ENCODE results near the gene KIAA2012. TPM values are rescaled to one million over a fixed set of nuclear protein-coding genes. Genes with fewer than 3 reads are reported as not detected.

The KIAA2012 gene
- total RNA-seq, 1 experiment from 2014 or later: not detected

DNA sequence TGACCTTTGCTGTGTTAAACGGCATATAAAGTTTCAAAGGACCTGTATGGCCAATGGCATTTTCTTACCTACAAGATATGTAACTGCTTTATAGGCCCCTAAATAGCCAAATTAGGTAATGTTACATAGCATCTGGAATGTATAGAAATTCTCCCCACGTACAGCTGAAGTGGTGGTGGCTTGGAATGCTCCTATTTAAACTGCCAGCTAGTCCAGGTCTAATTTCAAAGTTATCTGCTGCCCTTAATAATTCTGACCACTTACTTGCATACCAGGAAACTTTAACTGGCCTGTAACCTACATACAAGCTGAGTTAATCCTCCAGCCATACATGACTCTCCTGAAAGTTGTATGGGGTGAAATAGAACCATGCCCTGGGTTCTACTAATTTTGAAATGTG lies 1.3 kb downstream of the KIAA2012 start:
- DNase-seq (ENCODE audit: extremely low read depth, low read depth): no peak

DNA sequence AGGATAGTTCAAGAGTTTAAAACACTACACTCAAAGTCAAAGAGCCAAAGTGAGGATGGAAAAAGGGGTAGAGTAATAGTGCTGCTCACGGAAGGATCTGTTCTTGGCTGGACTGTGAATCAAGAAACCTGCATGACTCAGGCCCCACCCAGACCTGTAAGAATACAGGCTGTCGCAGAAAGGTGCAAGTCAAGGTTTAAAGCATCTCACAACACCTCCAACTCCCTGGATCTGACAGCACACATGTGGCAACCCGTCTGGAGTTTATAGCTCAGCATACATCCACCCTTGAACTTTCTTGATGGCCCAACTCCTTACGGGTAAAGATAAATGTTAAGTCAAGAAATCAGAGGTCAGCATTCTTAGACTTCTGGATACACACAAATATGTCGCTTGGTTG lies 6.3 kb downstream of the KIAA2012 start:
- DNase-seq (ENCODE audit: extremely low read depth, low read depth): no peak

DNA sequence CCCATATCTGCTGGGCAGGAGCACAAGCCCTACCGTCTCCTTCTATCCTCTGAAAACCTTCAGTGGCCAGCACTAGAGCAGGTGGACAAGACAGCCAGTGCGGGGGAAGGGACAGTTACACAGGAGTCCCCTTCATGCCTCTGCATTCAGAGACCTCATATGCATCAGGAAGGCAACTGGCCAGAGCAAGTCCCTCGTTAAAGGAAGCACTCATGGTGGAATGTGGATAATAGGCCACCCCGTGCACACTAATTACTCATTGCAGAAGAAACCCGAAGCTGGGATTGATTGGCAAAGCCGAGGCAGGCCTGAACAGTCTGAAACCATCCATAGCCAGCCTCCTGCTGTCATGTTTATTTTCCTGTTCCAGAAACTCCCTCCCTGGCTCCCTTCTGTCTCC lies 11.2 kb downstream of the KIAA2012 start:
- no peak for DNase-seq (ENCODE audit: extremely low read depth, low read depth)

DNA sequence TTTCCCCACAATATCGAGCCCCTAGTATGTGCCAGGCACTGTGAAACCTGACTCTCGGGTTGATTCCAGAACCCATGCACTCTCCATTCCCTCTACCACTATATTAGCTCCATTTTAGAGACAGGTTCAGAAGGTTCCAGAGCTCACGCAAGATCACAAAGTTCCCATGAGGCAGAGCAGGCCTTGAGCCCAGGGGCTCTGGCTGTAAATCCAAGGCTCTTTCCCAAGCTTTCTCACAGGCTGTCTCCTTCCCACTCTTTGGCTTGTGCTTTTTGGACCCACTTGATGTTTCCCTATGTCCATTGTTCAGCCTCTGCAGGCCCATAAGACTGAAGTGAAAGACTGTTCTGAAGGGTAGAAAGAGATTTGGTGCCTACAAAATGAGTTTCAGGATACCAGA lies 15.7 kb downstream of the KIAA2012 start:
- no peak for DNase-seq (ENCODE audit: extremely low read depth, low read depth)

DNA sequence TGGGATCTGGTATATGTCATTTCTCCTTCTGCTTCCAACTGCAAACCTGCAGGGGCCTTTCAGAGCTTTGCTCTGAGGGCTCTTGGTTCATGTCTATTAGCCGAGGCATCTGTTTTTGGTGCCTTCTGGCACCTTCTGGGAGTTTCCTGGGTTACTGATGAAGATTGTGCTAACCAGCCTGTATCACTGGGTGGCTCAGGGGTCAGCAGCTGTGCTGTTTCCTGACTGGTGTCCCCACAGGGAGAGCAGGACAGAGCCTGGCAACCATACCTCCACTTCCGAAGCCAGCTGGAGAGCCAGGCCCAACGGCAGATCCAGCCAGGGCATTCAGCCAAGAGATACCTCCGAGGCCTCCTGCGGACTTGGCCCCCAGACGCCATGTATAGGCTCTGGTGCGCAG lies 17.5 kb downstream of the KIAA2012 start:
- no peak for DNase-seq (ENCODE audit: extremely low read depth, low read depth)

DNA sequence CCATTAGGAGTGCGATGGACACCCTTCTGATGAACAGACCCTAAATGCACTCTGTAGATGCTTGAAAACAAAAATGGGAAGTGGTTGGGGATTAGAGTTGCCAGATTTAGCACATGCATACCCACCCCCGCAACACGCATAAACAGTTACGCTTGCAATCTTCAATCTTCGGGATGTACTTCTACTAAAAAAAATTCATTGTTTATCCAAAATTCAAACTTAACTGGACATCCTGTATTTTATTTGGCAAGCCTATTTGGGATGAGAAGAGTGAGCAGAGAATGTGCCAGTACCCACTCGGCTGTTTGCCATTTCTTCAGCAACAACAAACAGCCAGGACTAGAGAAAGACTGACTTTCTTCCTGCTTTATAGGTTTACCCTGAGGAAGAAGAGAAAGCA lies 18.4 kb downstream of the KIAA2012 start:
- no peak for DNase-seq (ENCODE audit: extremely low read depth, low read depth)

DNA sequence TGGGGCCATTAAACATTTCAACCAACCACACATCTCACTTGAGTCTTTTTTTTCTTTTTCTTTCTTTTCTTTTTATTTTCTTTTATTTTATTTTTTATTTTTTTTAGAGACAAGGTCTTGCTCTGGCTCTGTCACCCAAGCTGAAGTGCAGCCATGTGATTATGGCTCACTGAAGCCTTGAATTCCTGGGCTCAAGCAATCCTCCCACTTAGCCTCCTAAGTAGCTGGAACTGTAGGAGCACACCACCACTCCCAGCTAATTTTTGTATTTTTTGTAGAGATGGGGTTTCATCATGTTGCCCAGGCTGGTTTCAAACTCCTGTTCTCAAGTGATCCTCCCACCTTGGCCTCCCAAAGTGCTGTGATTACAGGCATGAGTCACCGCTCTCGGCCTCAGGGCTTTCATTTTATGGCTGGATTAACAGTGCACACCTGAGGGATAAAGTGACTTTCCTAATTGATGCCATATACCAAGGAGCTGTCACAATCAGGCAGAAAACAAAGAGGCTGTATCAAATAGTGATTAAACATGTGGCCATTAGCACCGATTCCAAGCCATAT lies 21.5 kb downstream of the KIAA2012 start:
- DNase-seq (ENCODE audit: extremely low read depth, low read depth): no peak

DNA sequence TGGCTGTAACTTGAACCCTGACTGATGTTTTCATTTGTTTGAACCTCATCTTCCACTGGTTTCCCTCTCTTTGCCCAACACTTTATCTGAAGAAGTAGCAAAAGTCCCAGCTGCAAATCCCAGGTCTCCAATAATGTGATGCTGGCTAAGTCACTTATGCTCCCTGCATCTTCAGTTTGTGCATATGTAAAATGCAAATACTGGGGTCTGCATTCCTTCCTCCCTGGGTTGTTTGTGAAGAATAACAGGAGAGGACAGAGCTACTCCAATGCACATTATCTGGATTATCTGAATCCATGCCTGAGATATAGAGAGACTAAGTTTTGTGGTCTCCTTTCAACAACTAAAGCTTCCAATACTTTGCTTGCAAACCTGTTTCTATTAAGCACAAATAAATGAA lies 22.2 kb downstream of the KIAA2012 start:
- DNase-seq (ENCODE audit: extremely low read depth, low read depth): no peak

DNA sequence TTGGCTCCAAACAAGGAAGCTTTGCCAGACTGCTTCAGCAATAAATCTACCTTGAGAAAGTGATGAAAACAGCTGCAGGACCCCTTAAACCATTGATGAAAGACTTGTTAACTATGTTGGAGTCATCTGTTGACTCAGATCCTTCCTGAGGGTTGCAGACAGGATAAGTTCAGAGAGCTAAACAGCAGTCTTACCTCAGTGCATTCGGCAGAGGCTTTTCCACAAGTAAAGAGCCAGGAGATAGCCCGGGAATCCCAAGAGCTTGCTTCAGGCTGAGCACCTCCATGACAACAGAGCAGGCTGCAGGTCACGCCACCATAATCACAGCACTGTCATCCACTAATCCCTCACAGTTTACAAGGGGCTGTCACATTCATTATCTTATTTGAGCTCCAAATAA lies 23.7 kb downstream of the KIAA2012 start:
- no peak for DNase-seq (ENCODE audit: extremely low read depth, low read depth)

DNA sequence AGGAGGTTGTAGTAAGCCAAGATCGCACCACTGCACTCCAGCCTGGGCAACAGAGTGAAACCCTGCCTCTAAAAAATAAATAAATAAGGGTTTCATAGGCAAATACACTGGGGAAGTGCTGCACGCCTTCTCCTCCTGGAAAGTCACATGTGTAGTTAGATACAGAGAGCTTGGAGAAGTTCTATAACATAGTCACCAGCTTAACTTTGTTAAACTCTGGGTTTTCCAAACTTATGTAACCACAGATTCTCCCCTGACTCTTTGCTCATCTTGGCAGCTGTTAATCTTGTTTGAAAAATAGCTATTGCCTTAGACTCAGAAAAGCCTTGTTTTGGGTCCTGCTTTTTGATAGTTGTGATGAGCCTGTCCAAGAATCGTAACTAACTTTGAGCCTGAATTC lies 25.2 kb downstream of the KIAA2012 start:
- DNase-seq (ENCODE audit: extremely low read depth, low read depth): no peak

DNA sequence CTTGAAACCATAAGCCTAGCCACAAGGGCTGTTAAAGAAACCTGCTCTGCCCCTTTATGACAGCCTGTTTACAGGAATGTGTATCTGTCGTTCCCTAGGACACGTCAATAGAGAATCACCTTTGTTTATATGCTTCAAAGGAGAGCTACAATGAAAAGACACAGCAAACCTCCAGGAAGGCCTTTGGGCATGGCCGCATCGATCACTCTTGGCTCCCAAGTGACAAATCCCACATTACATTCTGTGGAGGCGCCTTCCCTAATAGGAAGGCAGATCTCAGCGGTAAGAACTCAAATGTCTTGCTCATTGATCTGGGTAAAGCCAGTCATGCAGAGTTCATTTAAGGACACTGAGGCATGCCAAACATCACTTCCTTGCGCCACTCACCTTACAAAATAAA lies 26.5 kb downstream of the KIAA2012 start:
- no peak for DNase-seq (ENCODE audit: extremely low read depth, low read depth)

DNA sequence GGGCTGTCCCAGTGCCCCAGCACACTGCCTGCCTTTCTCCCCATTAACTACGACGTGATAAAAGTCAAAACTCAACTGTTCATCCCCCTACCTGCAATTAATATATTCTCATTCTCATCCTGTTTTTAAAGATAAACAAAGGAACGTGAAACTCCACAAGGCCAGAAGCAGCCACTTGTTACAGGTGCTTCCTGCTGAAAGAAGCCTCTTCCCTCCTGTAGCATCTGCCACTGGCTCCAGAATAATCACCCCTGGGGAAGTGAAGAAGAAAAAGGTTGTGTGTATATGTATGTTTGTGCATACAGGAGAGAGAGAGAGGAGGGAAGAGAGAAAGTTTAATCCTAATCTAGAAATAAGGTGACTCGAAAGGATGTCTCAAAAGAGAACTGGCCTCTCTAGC lies 27.1 kb downstream of the KIAA2012 start:
- DNase-seq (ENCODE audit: extremely low read depth, low read depth): no peak

DNA sequence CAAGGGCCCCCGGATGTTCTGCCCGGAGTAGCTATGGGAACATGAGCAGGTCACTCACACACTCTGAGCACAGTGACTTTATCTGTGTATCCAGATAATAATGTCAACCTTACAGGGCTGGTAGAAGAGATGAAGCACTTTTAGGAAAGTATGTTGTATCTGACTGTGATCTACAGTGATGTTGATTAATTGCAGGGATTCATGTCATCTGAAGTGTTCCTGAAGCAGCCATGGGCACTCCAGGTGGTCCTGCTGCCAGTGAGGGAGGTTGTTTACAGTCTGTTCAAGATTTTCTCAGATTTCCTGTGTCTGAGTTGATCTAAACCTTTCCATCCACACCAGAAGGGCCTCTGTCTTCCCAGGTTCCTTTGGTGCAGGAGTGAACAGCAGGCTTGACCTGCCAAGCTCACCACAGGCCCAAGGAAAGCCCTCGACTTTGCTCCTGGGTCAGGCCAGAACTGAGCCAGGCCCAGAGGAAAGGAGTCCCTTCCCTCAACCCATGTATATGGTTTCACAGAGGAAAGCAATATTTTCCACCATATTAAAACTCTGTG lies 28.0 kb downstream of the KIAA2012 start:
- no peak for DNase-seq (ENCODE audit: extremely low read depth, low read depth)

DNA sequence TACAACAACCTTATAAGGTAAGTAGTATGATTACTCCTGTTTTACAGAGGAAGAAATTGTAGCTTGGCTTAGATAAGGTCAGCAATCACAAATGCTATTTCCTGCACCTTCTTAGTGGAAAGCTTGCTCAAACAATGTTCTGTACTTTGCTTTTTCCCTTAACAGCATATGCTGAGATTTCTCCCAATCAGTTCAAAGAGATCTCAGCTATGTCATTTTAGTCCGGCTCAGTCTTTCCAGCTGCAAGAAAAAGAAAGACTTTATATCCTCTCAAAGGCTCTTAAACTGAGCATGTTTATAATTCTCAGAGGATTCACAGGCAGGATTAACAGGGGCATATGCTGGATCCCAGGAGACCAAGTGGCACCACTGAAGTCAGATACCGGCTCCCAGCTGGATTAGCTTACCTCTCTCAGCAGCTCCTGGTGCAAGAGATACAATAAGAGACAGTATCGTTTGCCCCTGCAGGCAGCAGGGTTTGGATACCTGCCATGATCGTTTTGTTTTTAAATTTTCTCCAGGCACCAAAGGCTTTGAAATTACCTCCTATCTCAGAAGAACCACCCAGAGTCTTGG lies 29.5 kb downstream of the KIAA2012 start:
- DNase-seq (ENCODE audit: extremely low read depth, low read depth): no peak

DNA sequence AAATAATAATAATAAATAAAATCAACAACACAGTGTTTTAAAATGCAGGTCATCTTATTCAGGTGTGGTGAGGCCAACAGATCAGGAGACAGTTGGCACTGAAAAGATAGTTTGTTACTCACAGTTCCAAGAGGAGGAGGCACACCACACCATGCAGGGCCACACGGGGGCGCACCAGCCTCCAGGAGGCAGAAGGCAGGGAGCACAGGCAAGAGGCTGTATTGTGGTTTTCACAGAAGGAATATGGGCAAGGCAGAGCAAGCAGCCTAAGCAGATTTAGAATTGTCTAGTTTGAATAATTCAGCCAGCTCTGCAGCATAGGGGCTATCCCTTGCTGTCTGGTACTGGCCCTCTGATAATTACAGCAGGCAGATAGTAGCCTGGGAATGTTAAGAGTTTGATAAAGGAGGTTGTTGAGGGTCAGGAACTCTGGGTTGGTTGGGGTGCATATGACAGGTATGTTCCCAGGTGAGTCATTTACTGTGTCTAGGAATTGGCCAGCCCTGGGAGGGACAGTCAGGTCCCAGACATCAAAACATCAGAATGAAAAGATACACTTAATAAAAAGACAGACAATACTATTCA lies 31.3 kb downstream of the KIAA2012 start:
- DNase-seq (ENCODE audit: extremely low read depth, low read depth): peak; percentile 38

DNA sequence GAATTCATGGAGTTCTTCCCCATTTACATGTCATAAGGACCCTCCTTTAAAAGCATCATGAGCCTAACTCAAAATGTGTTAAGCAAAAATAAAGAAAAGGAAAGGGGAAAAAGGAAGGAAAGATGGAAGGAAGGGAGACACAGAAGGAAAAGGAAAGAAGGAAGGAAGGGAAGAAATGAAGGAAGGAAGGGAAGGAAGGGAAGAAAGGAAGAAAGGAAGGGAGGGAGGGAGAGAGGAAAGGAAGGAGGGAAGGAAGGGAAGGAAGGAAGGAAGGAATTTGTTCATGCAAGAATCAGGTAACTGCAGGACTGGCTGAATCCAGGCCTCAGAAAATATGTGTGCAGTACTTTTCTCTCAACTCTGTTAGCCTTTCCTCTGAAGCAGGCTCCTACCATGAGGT lies 32.0 kb downstream of the KIAA2012 start:
- no peak for DNase-seq (ENCODE audit: extremely low read depth, low read depth)

DNA sequence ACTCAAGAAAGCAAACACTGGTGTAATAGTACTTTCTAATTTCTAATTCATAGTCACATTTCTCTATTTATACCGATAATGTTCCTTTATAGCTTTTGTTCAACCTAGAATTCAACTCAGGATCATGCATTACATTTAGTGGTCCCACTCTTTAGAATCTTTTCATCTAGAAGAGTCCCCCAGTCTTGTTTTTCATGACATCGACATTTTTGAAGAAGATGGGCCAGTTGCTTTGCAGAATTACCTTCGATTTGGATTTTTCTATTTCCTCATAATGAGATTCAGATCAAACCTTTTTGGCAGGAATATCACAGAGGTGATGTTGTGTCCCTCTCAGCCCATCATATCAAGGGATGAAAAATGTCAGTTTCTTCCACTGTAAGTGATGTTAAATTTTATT lies 35.3 kb downstream of the KIAA2012 start:
- no peak for DNase-seq (ENCODE audit: extremely low read depth, low read depth)

DNA sequence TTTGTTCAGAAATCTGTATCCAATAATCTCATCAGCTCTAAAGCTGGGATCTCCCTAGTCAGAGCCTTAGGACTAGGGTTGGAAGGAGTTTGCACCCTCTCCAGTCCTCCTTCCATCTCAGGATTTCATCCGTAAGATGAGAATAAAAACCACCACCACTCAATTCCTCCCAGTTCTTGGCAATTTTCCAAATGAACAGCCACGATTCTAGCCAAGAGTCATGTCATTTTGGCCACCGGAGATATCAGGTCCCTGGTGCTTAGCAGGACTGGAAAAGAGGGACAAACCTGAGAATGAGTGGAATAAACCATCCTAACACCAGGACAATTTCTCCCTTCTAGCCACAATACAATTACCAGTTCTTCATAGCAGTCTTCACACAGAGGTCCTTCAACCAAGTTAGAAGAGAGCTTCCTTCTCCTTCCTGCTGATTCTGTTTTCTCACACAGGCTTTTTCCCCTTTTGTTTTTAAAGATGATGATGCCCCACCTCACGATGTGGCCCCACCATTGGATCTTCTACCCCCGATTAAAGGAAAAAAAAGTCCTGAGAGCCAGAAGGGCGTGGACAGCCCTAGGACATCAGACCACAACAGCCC lies 36.2 kb downstream of the KIAA2012 start:
- DNase-seq (ENCODE audit: extremely low read depth, low read depth): no peak

DNA sequence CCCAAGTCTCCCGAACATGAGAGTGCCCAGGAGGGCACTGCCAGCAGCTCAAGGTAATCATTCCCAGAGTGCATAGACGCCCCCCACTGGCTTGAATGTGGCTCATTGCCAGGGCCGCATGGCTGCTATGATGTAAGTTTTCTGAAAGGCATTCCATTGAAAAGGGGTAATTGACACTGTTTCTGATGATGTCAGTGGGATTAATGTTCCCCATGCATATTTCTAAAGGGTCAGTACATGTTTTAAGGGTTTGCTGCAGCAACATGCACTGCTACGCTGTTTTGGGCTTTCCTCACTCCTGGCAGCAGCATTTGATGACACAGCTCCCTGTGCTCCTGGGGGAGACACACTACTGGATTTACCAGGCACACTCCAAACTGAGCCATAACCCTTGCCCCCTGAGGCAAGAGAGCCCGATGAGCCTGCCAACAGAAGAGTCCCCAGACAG lies 36.7 kb downstream of the KIAA2012 start:
- DNase-seq (ENCODE audit: extremely low read depth, low read depth): no peak

DNA sequence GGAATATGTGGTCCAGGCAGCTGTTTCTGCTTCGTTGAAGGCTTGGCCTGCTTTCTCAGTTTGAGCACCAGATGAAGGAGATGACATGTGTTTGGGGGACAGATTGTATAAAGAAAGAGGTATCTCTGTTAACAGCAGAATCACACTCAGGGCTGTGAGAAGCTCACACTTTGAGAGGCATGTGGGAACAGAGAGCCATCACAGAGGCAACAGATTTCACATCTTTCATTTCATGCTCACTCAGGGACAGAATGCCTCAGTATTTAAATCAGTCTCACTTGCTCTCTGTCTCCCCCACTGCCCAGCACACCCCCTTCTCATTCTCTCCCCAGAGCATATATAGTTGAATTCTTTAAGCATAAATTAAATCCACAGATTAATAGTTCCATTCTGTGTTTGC lies 37.4 kb downstream of the KIAA2012 start:
- no peak for DNase-seq (ENCODE audit: extremely low read depth, low read depth)

DNA sequence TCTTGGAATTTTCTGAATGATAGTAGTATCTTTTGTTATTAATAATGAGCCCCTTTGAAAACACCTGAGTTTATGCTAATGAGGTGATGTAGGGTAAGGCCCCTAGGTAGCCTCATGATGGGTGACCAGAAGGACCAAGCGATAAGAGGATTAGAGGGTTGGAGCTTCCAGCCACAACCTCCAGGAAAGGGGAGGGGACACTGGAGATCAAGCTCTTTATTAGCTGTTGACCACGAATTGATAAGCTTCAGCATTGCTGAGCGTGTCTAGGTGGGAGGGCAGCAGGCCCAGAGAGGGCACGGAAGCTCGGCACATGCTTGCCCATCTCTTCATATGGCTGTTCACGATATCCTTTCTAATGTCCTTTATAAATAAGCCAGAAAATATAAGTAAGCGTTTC lies 39.0 kb downstream of the KIAA2012 start:
- no peak for DNase-seq (ENCODE audit: extremely low read depth, low read depth)

DNA sequence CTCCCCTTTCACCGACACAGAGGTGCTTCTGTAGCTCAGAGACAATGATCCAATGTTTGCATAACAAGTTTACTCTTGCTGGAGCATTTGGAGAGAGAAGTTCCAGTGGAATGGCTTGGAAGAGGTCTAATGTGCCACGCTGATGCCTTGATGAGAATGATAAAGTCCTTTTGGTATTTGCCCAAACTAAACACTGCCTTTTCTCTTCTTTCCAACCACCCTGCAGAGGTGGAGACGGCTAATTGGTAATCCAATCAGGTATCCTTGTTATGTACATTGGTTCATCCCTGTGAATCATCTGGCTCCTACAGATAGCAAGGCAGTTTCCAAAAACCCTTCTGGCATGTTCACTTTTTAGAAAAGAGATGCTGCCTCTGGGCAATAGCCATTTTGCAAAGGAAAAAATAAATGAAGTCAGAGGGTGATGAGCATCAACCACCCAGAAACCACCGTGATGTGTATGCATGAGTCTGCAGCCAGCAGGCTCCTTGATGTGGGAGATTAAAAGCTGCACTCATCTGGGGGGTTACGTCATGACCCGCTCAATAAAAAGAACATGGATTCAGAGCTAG lies 40.6 kb downstream of the KIAA2012 start:
- no peak for DNase-seq (ENCODE audit: extremely low read depth, low read depth)
